ENCODE data around the gene RFX3. TPM values are rescaled to one million over a fixed set of nuclear protein-coding genes. Genes with fewer than 3 reads are reported as not detected.

The RFX3 gene
- total RNA-seq, 1 experiment from 2014 or later = 5.7 TPM

DNA sequence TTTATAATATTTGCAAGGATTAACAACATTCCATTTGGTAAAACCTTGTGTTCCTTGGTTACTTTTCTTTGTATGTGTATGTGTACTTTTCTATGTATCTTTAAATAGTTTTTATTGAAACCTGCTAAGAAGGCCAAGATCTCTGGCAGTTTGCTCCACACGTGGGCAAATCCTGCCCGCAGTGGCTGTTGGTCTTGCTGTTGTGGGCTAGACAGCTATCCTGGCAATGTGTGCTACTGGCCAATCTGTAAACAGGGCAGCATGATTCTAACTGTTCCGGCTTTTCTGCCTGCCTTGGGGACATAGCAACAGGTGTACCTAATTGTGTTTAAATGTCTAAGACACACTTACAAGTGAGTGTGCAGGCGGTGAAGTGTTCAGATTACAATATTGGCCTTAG, 286.6 kb downstream of the RFX3 start:
- ChIA-PET CTCF (no interaction called here), POLR2A (no interaction called here)
- H3K27me3 ChIP-seq (ENCODE audit: control insufficient read depth, insufficient read depth, low read length) = no peaks in the 10 kb centered on the region
- H3K9me3 ChIP-seq (ENCODE audit: control insufficient read depth, insufficient read depth, low read depth, low read length) = no peaks in the 10 kb centered on the region
- ATAC-seq (no peak), DNase-seq (ENCODE audit: low read depth, low spot score) (no peak)
- TF ChIP-seq TCF7L2 (IDR thresholded peaks at IDR 0.05; ENCODE audit: low read depth, low read length) = no peak
- no peak for TF ChIP-seq SIN3A (IDR thresholded peaks at IDR 0.05; ENCODE audit: borderline replicate concordance, insufficient read depth, low read depth, low read length)
- TF ChIP-seq, protein P1, sequence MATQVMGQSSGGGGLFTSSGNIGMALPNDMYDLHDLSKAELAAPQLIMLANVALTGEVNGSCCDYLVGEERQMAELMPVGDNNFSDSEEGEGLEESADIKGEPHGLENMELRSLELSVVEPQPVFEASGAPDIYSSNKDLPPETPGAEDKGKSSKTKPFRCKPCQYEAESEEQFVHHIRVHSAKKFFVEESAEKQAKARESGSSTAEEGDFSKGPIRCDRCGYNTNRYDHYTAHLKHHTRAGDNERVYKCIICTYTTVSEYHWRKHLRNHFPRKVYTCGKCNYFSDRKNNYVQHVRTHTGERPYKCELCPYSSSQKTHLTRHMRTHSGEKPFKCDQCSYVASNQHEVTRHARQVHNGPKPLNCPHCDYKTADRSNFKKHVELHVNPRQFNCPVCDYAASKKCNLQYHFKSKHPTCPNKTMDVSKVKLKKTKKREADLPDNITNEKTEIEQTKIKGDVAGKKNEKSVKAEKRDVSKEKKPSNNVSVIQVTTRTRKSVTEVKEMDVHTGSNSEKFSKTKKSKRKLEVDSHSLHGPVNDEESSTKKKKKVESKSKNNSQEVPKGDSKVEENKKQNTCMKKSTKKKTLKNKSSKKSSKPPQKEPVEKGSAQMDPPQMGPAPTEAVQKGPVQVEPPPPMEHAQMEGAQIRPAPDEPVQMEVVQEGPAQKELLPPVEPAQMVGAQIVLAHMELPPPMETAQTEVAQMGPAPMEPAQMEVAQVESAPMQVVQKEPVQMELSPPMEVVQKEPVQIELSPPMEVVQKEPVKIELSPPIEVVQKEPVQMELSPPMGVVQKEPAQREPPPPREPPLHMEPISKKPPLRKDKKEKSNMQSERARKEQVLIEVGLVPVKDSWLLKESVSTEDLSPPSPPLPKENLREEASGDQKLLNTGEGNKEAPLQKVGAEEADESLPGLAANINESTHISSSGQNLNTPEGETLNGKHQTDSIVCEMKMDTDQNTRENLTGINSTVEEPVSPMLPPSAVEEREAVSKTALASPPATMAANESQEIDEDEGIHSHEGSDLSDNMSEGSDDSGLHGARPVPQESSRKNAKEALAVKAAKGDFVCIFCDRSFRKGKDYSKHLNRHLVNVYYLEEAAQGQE (IDR thresholded peaks at IDR 0.05; ENCODE audit: insufficient read depth in 1 of 2, low read depth in 2 of 2, low read length in 1 of 2) = no peak
- TF ChIP-seq, protein P2, sequence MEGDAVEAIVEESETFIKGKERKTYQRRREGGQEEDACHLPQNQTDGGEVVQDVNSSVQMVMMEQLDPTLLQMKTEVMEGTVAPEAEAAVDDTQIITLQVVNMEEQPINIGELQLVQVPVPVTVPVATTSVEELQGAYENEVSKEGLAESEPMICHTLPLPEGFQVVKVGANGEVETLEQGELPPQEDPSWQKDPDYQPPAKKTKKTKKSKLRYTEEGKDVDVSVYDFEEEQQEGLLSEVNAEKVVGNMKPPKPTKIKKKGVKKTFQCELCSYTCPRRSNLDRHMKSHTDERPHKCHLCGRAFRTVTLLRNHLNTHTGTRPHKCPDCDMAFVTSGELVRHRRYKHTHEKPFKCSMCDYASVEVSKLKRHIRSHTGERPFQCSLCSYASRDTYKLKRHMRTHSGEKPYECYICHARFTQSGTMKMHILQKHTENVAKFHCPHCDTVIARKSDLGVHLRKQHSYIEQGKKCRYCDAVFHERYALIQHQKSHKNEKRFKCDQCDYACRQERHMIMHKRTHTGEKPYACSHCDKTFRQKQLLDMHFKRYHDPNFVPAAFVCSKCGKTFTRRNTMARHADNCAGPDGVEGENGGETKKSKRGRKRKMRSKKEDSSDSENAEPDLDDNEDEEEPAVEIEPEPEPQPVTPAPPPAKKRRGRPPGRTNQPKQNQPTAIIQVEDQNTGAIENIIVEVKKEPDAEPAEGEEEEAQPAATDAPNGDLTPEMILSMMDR (IDR thresholded peaks at IDR 0.05) = no peak
- TF ChIP-seq POLR2AphosphoS5 (IDR thresholded peaks at IDR 0.05; ENCODE audit: low read depth, low read length) = no peak
- intact Hi-C loops (cut with micrococcal nuclease; ENCODE audit: unreplicated experiment) = no loop called here
- H3K4me1 ChIP-seq (ENCODE audit: control insufficient read depth, insufficient read depth, low read length) = no peaks in the 10 kb centered on the region
- no peaks in the 10 kb centered on the region for H3K36me3 ChIP-seq (ENCODE audit: control insufficient read depth, insufficient read depth, low read length)
- BruUV-seq (replicated peaks) = no TSS peak
- in situ Hi-C loops (cut with HindIII; ENCODE audit: low pct_unique_long_range_greater_than_20kb, low sequenced_read_pairs) = no loop called here
- no peak overlapping the region for H3K4me3 ChIP-seq (ENCODE audit: low read depth in 2 of 2, low read length in 2 of 2)
- H3K27ac ChIP-seq (ENCODE audit: low read length) = no peak overlapping the region

DNA sequence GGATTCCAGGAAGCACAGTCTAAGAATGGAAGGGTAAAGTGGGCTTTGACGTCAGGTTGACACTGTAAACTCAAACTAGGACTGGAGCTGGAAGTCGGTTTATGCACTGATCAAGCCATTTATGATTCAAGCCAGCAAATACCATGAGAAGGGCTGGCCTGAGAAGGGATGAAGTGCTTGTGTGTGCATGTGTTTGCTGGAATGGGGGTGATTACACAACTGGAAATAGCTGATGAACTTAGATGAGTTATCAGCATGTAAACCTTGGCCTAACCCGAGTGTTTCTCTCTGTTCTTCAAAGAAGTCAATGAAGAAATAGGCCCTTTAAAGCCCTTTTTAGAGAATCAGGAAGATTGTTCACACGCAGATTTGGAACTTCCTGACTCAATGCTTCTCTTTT, 287.6 kb downstream of the RFX3 start:
- Histone ChIP-seq H3K9me3 (ENCODE audit: control insufficient read depth, insufficient read depth, low read depth, low read length) (no peaks in the 10 kb centered on the region), H3K36me3 (ENCODE audit: control insufficient read depth, insufficient read depth, low read length) (no peaks in the 10 kb centered on the region), H3K27me3 (ENCODE audit: control insufficient read depth, insufficient read depth, low read length) (no peaks in the 10 kb centered on the region), H3K27ac (ENCODE audit: low read length) (no peak overlapping the region), H3K4me3 (ENCODE audit: low read depth in 2 of 2, low read length in 2 of 2) (no peak overlapping the region), H3K4me1 (ENCODE audit: control insufficient read depth, insufficient read depth, low read length) (no peaks in the 10 kb centered on the region)
- ChIA-PET POLR2A (no interaction called here), CTCF (no interaction called here)
- intact Hi-C loops (cut with micrococcal nuclease; ENCODE audit: unreplicated experiment) = no loop called here
- no peak for DNase-seq (ENCODE audit: low read depth, low spot score)
- in situ Hi-C loops (cut with HindIII; ENCODE audit: low pct_unique_long_range_greater_than_20kb, low sequenced_read_pairs) = no loop called here
- TF ChIP-seq, protein P2 (IDR thresholded peaks at IDR 0.05) = no peak
- TF ChIP-seq POLR2AphosphoS5 (IDR thresholded peaks at IDR 0.05; ENCODE audit: low read depth, low read length) (no peak), SIN3A (IDR thresholded peaks at IDR 0.05; ENCODE audit: borderline replicate concordance, insufficient read depth, low read depth, low read length) (no peak), TCF7L2 (IDR thresholded peaks at IDR 0.05; ENCODE audit: low read depth, low read length) (no peak)
- TF ChIP-seq, protein P1 (IDR thresholded peaks at IDR 0.05; ENCODE audit: insufficient read depth in 1 of 2, low read depth in 2 of 2, low read length in 1 of 2) = no peak
- no peak for ATAC-seq
- BruUV-seq (replicated peaks) = no TSS peak

Data from Panc1 (cell line).